C4-2B (cell line): ENCODE measurements around the gene ZNF521.

Experiments used
- ZFX ChIP-seq: fragments of 450-650 bp; IDR thresholded peaks from 2 replicates; pipeline ENCODE4 v1.6.1; 2017
- TF ChIP-seq, protein P1 (sequence below): fragments of 450-650 bp; conservative IDR thresholded peaks from 2 replicates; pipeline ENCODE4 v1.5.1; 2017; ENCODE audit warnings: mild to moderate bottlenecking

DNA sequence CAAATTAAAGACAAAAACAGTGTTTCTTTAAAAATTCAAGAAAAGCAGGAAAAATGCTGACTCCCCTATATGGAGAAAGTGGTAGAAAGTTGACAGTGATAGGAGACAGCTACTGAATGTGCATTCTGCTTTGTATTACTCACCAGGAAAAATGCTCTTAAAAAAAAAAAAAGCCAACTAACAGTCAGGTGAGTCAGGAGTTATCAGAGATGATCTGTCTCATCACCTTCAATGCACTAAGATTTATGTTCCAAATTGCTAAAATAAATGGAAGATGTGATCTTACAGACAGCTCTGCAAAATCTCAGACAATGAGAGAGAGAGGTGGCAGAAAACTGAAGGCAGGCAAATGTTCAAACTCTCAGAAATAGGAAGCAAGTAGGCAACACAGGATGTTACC lies 47.6 kb upstream of the ZNF521 start:
- TF ChIP-seq, protein P1, sequence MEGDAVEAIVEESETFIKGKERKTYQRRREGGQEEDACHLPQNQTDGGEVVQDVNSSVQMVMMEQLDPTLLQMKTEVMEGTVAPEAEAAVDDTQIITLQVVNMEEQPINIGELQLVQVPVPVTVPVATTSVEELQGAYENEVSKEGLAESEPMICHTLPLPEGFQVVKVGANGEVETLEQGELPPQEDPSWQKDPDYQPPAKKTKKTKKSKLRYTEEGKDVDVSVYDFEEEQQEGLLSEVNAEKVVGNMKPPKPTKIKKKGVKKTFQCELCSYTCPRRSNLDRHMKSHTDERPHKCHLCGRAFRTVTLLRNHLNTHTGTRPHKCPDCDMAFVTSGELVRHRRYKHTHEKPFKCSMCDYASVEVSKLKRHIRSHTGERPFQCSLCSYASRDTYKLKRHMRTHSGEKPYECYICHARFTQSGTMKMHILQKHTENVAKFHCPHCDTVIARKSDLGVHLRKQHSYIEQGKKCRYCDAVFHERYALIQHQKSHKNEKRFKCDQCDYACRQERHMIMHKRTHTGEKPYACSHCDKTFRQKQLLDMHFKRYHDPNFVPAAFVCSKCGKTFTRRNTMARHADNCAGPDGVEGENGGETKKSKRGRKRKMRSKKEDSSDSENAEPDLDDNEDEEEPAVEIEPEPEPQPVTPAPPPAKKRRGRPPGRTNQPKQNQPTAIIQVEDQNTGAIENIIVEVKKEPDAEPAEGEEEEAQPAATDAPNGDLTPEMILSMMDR: no peak
- no peak for TF ChIP-seq ZFX
